Endothelial cell of umbilical vein (primary cell): ENCODE data around the gene C1orf159. TPM values are rescaled to one million over a fixed set of nuclear protein-coding genes. Genes with fewer than 3 reads are reported as not detected.

Source experiments
- BruUV-seq: library from RNA; stranded (reverse); fragments of 400-500 nt; replicated peaks from 2 replicates; lab custom pipeline; 2021; lab: Mats Ljungman, UMichigan
- CTCF ChIA-PET: fragments of 300-600, 350-600 bp; sonication (Branson Sonifier 250); formaldehyde crosslinking; loops from one replicate; lab custom pipeline; 2021; ENCODE audit warnings: antibody characterized with exemption, inconsistent platforms; lab: Charles Lee
- POLR2A ChIA-PET: fragments of 300-600, 350-600 bp; sonication (Branson Sonifier 250); formaldehyde crosslinking; loops from one replicate; lab custom pipeline; 2021; ENCODE audit warnings: antibody characterized with exemption, inconsistent platforms; lab: Charles Lee
- DNase-seq: peaks from one replicate; pipeline ENCODE4 v3.0.0-alpha.2; 2011; ENCODE audit warnings: low read depth, low spot score
- FAIRE-seq: peaks from 2 replicates; lab custom pipeline; 2011; peaks lifted over from hg19 to GRCh38; lab: Jason Lieb, UNC
- H2AFZ ChIP-seq: 2 replicates; pipeline ENCODE4 v1.6.0; 2012; ENCODE audit warnings: low read depth, low read length, control low read depth, inconsistent platforms
- H3K27ac ChIP-seq: 2 replicates; pipeline ENCODE4 v1.5.1; 2011; ENCODE audit warnings: low read depth, mild to moderate bottlenecking, control low read depth, low read length, moderate library complexity; ENCODE audit not compliant: insufficient read depth
- H3K27me3 ChIP-seq, 2 experiments: 2 replicates each; pipeline versions ENCODE4 v1.6.0 to v1.6.1; 2011; ENCODE audit warnings: low read length in 2 of 2, mixed read lengths in 1 of 2; ENCODE audit not compliant: control insufficient read depth in 2 of 2, insufficient read depth in 2 of 2
- H3K36me3 ChIP-seq, 2 experiments: 2 replicates in 1 of 2; 3 replicates in 1 of 2; pipeline ENCODE4 v1.5.1; 2011; ENCODE audit warnings: low read length in 2 of 2, mild to moderate bottlenecking in 1 of 2, moderate library complexity in 1 of 2; ENCODE audit not compliant: control insufficient read depth in 2 of 2, insufficient read depth in 2 of 2; ENCODE audit errors: extremely low read depth in 1 of 2
- H3K4me1 ChIP-seq: 3 replicates; pipeline ENCODE4 v1.5.1; 2011; ENCODE audit warnings: mild to moderate bottlenecking, low read length; ENCODE audit not compliant: control insufficient read depth, insufficient read depth; ENCODE audit errors: extremely low read depth
- H3K4me2 ChIP-seq: 2 replicates; pipeline ENCODE4 v1.6.1; 2011; ENCODE audit warnings: low read length, control low read depth, mixed read lengths; ENCODE audit not compliant: insufficient read depth
- H3K4me3 ChIP-seq, 3 experiments: fragments of 200-600 bp in 1 of 3; sonication (generic), shearing (Covaris generic) in 1 of 3; replicated peaks in 1 of 3; 2 replicates each; pipeline ENCODE4 v1.5.1; 2011 to 2016; ENCODE audit warnings: control low read depth in 3 of 3, low read length in 3 of 3, mild to moderate bottlenecking in 2 of 3, inconsistent platforms in 1 of 3, low read depth in 1 of 3, moderate library complexity in 1 of 3; ENCODE audit not compliant: insufficient read depth in 1 of 3
- H3K79me2 ChIP-seq: 2 replicates; pipeline ENCODE4 v1.6.0; 2012; ENCODE audit warnings: low read length, inconsistent platforms; ENCODE audit not compliant: control insufficient read depth, insufficient read depth
- H3K9ac ChIP-seq: replicated peaks from 2 replicates; pipeline ENCODE3; 2011; ENCODE audit warnings: low read length, control low read depth; ENCODE audit not compliant: insufficient read depth; ENCODE audit errors: extremely low read depth
- H3K9me1 ChIP-seq: replicated peaks from 3 replicates; pipeline ENCODE4 v1.6.0; 2011; ENCODE audit warnings: mild to moderate bottlenecking, low read length; ENCODE audit not compliant: control insufficient read depth, insufficient read depth; ENCODE audit errors: extremely low read depth
- H3K9me3 ChIP-seq: replicated peaks from 2 replicates; pipeline ENCODE4 v1.5.1; 2012; ENCODE audit warnings: low read length, inconsistent platforms; ENCODE audit not compliant: control insufficient read depth, insufficient read depth
- H4K20me1 ChIP-seq: replicated peaks from 2 replicates; pipeline ENCODE3; 2011; ENCODE audit warnings: mild to moderate bottlenecking, low read length; ENCODE audit not compliant: control insufficient read depth, insufficient read depth; ENCODE audit errors: extremely low read depth
- CTCF ChIP-seq, 2 donors: IDR thresholded peaks; 1 replicate in 1 of 2; 2 replicates in 1 of 2; pipeline ENCODE4 v1.5.1; 2011; ENCODE audit warnings: low read length in 2 of 2, mild to moderate bottlenecking in 2 of 2, moderate library complexity in 2 of 2, control low read depth in 1 of 2, inconsistent platforms in 1 of 2, low read depth in 1 of 2; ENCODE audit not compliant: insufficient read depth in 1 of 2; ENCODE audit errors: extremely low read depth in 1 of 2
- EZH2 ChIP-seq: IDR thresholded peaks from 2 replicates; pipeline ENCODE4 v1.6.1; 2012; ENCODE audit warnings: borderline replicate concordance, low read depth, mild to moderate bottlenecking, moderate library complexity, low read length, inconsistent platforms; ENCODE audit not compliant: severe bottlenecking
- FOS ChIP-seq: IDR thresholded peaks from 2 replicates; pipeline ENCODE4 v1.6.1; 2011; ENCODE audit warnings: mild to moderate bottlenecking, low read length, moderate library complexity, borderline replicate concordance; ENCODE audit not compliant: insufficient read depth
- GATA2 ChIP-seq: IDR thresholded peaks from 2 replicates; pipeline ENCODE4 v1.7.0; 2011; ENCODE audit warnings: low read depth, mild to moderate bottlenecking, moderate library complexity, mixed read lengths, low read length; ENCODE audit not compliant: insufficient read length, insufficient read depth
- JUN ChIP-seq: IDR thresholded peaks from 2 replicates; pipeline ENCODE4 v1.6.1; 2011; ENCODE audit warnings: borderline replicate concordance, low read depth; ENCODE audit not compliant: insufficient read length, insufficient read depth
- MAX ChIP-seq: IDR thresholded peaks from 2 replicates; pipeline ENCODE4 v1.6.1; 2011; ENCODE audit not compliant: insufficient read depth, insufficient read length
- MYC ChIP-seq: IDR thresholded peaks from one replicate; pipeline ENCODE4 v1.6.1; 2011; ENCODE audit warnings: mild to moderate bottlenecking, low read depth, low read length
- POLR2A ChIP-seq: IDR thresholded peaks from 2 replicates; pipeline ENCODE4 v1.6.1; 2012; ENCODE audit warnings: low read depth, mild to moderate bottlenecking, control low read depth, low read length
- POLR2AphosphoS5 ChIP-seq: IDR thresholded peaks from 2 replicates; pipeline ENCODE4 v1.6.1; 2012; ENCODE audit warnings: low read depth, mild to moderate bottlenecking, control low read depth, low read length, moderate library complexity; ENCODE audit not compliant: insufficient read depth
- dilution Hi-C: fragments of 300-500 bp; cut with MboI; formaldehyde crosslinking; loops from one replicate; pipeline ENCODE4 v1.15.0; 2019; ENCODE audit warnings: low sequenced_read_pairs; ENCODE audit not compliant: extremely low pct_ligation_motif_present
- intact Hi-C: fragments of 100-400 bp; cut with micrococcal nuclease; formaldehyde crosslinking; loops from one replicate; pipeline ENCODE4 v1.10.0; 2022
- polyA plus RNA-seq, 4 experiments: library from polyadenylated mRNA; depleted of rRNA in 3 of 4; stranded (reverse) in 3 of 4; unstranded in 1 of 4; fragments of >200 nt; gene quantifications; 2 replicates each; pipeline versions ENCODE4 v1.2.1 to v1.2.3, GENCODE V29; 2011 to 2012; ENCODE audit warnings: missing spikeins in 1 of 4
- total RNA-seq: library from RNA; stranded (reverse); gene quantifications from 2 replicates; pipeline ENCODE4 v1.2.3, GENCODE V29; 2021

The C1orf159 gene
- total and polyA plus RNA-seq, 2 donors (not counting 3 experiments of a cell fraction or from before 2014, with no cell fraction given) = 16.1 to 20.1 TPM

GRCh38 chr1:1054971-1055370 is 60.9 kb downstream of the C1orf159 start:
- no peak for DNase-seq
- H3K9me1 ChIP-seq = no peaks in the 10 kb centered on the region
- no peak overlapping the region for H3K9ac ChIP-seq
- no peak for TF ChIP-seq FOS
- TF ChIP-seq EZH2 = no peak
- TF ChIP-seq MAX = no peak
- no peak for TF ChIP-seq GATA2
- no peak for TF ChIP-seq POLR2AphosphoS5
- no peak for TF ChIP-seq JUN
- TF ChIP-seq POLR2A = no peak
- no peak for TF ChIP-seq CTCF (IDR thresholded peaks at IDR 0.05; ENCODE audit: extremely low read depth in 1 of 2, insufficient read depth in 1 of 2, low read depth in 1 of 2, low read length in 2 of 2)
- TF ChIP-seq MYC = no peak
- H4K20me1 ChIP-seq = no peaks in the 10 kb centered on the region
- peaks cover 0 to 3% of the 10 kb centered on the region in 2 experiments for H3K27me3 ChIP-seq
- H3K36me3 ChIP-seq = peaks cover 0 to 11% of the 10 kb centered on the region in 2 experiments
- dilution Hi-C loops = no loop called here
- no peak overlapping the region for H3K4me2 ChIP-seq
- no peaks in the 10 kb centered on the region for H3K9me3 ChIP-seq
- ChIA-PET POLR2A (no interaction called here), CTCF (interaction anchor here (0.9 to 1.2 kb wide), 2 partner anchors 31 to 71 kb away, joined by 3 to 4 read pairs; no protein-coding TSS in a partner anchor)
- peaks cover 8% of the 10 kb centered on the region for H3K4me1 ChIP-seq
- no peak for FAIRE-seq
- no peak overlapping the region for H3K27ac ChIP-seq
- H2AFZ ChIP-seq = no peak overlapping the region
- no peak overlapping the region for H3K4me3 ChIP-seq
- no TSS peak for BruUV-seq
- no peaks in the 10 kb centered on the region for H3K79me2 ChIP-seq
- intact Hi-C loops = no loop called here
